K562 (cell line): ENCODE results near the gene RASSF3. TPM values are rescaled to one million over a fixed set of nuclear protein-coding genes. Genes with fewer than 3 reads are reported as not detected.

ENCODE experiments used
- BRD4 ChIP-seq: fragments of 200-600 bp; sonication (generic); IDR thresholded peaks from 2 replicates; pipeline ENCODE4 v1.6.1; 2017; ENCODE audit warnings: inconsistent platforms
- CBX3 ChIP-seq, 2 experiments: IDR thresholded peaks; 1 replicate in 1 of 2; 2 replicates in 1 of 2; pipeline ENCODE4 v1.6.1; 2012; ENCODE audit warnings: inconsistent platforms in 2 of 2, low read length in 2 of 2, borderline replicate concordance in 1 of 2, control low read depth in 1 of 2
- FOXA1 ChIP-seq: fragments of 450-650 bp; IDR thresholded peaks from 2 replicates; pipeline ENCODE4 v1.6.1; 2016; ENCODE audit warnings: mild to moderate bottlenecking, borderline replicate concordance
- FOXJ3 ChIP-seq: sonication (generic); formaldehyde crosslinking; IDR thresholded peaks from 2 replicates; pipeline ENCODE4 v1.4.0; 2020; ENCODE audit warnings: mild to moderate bottlenecking, missing genetic modification reagents
- HEY1 ChIP-seq: fragments of 250-450 bp; sonication (Bioruptor Pico); IDR thresholded peaks from 2 replicates; pipeline ENCODE4 v1.5.0; 2020; ENCODE audit warnings: mild to moderate bottlenecking, moderate library complexity, borderline replicate concordance
- HMG20B ChIP-seq: fragments of 250-450 bp; sonication (Bioruptor Pico); IDR thresholded peaks from 2 replicates; pipeline ENCODE4 v1.5.0; 2021; ENCODE audit warnings: mild to moderate bottlenecking
- KDM1A ChIP-seq, 2 experiments: fragments of 450-650 bp; IDR thresholded peaks; 2 replicates each; pipeline ENCODE4 v1.6.1; 2016; ENCODE audit warnings: mild to moderate bottlenecking in 2 of 2
- POLR2H ChIP-seq: IDR thresholded peaks from 2 replicates; pipeline ENCODE4 v1.6.1; 2016; ENCODE audit warnings: missing genetic modification characterization, low read depth, mild to moderate bottlenecking, control low read depth, missing compliant biosample characterization, moderate library complexity
- POLR3G ChIP-seq: IDR thresholded peaks from 2 replicates; pipeline ENCODE4 v1.6.1; 2011; ENCODE audit not compliant: insufficient read length, insufficient replicate concordance; ENCODE audit errors: extremely low read depth
- RAD21 ChIP-seq, 2 experiments: fragments of 250-450 bp in 1 of 2; fragments of 450-650 bp in 1 of 2; sonication (Bioruptor Pico) in 1 of 2; formaldehyde crosslinking in 1 of 2; IDR thresholded peaks in 1 of 2; conservative IDR thresholded peaks in 1 of 2; 2 replicates each; pipeline versions ENCODE4 v1.4.0 to v1.8.0; 2020 to 2022; ENCODE audit warnings: mild to moderate bottlenecking in 2 of 2, moderate library complexity in 1 of 2
- RAD51 ChIP-seq: fragments of 450-650 bp; IDR thresholded peaks from 2 replicates; pipeline ENCODE4 v1.7.1; 2016; ENCODE audit warnings: low read depth, mild to moderate bottlenecking, borderline replicate concordance
- RB1 ChIP-seq: fragments of 450-650 bp; IDR thresholded peaks from 2 replicates; pipeline ENCODE4 v1.6.1; 2017; ENCODE audit warnings: low read depth, mild to moderate bottlenecking
- SPI1 ChIP-seq: IDR thresholded peaks from 2 replicates; pipeline ENCODE4 v1.6.1; 2011; ENCODE audit warnings: low read depth, low read length, control low read depth, borderline replicate concordance
- ZBTB1 ChIP-seq: sonication (generic); formaldehyde crosslinking; IDR thresholded peaks from 2 replicates; pipeline ENCODE4 v1.8.1; 2023; ENCODE audit warnings: missing genetic modification reagents, low read depth, mild to moderate bottlenecking, borderline replicate concordance
- ZFP36 ChIP-seq: fragments of 150-350 bp; IDR thresholded peaks from 2 replicates; pipeline ENCODE4 v1.6.1; 2018; ENCODE audit warnings: low read length, low read depth; ENCODE audit not compliant: partially characterized antibody
- ZKSCAN3 ChIP-seq: fragments of 250-450 bp; sonication (Bioruptor Pico); IDR thresholded peaks from 2 replicates; pipeline ENCODE4 v1.4.0; 2020
- ZNF263 ChIP-seq: sonication (generic); formaldehyde crosslinking; IDR thresholded peaks from 2 replicates; pipeline ENCODE4 v1.8.0; 2022; ENCODE audit warnings: mild to moderate bottlenecking, missing genetic modification reagents, borderline replicate concordance
- polyA plus RNA-seq, 8 experiments: library from polyadenylated mRNA; depleted of rRNA in 4 of 8; stranded (reverse) in 5 of 8; unstranded in 3 of 8; fragments of >200 nt; fragmentation: Nextera tagmentation in 2 of 8; fragmentation: Illumina TruSeq in 1 of 8; extraction: Ambion mirVana in 2 of 8; extraction: Trizol in 1 of 8; gene quantifications; 2 replicates each; pipeline versions ENCODE4 v1.2.1 to v1.2.3, GENCODE V29; 2011 to 2014; ENCODE audit warnings: inconsistent platforms in 1 of 8, missing spikeins in 1 of 8
- total RNA-seq, 7 experiments: library from RNA; depleted of rRNA in 6 of 7; stranded (reverse); fragments of >200 nt in 6 of 7; fragmentation: Illumina TruSeq in 2 of 7; extraction: Trizol in 2 of 7; gene quantifications; 2 replicates each; pipeline versions ENCODE4 v1.2.1 to v1.2.3, GENCODE V29; 2011 to 2021; ENCODE audit warnings: low replicate concordance in 1 of 7
- TF ChIP-seq, protein P1 (sequence below): fragments of 450-650 bp; IDR thresholded peaks from 2 replicates; pipeline ENCODE4 v1.6.1; 2017; ENCODE audit warnings: antibody characterized with exemption, mild to moderate bottlenecking
- TF ChIP-seq, protein P2 (sequence below): IDR thresholded peaks from 2 replicates; pipeline ENCODE4 v1.6.1; 2011; ENCODE audit not compliant: insufficient read length; ENCODE audit errors: extremely low read depth
- TF ChIP-seq, protein P3 (sequence below), 2 experiments: fragments of 450-650 bp in 1 of 2; sonication (generic) in 1 of 2; formaldehyde crosslinking; conservative IDR thresholded peaks; 2 replicates each; pipeline versions ENCODE4 v1.4.0 to v1.8.1; 2020 to 2022; ENCODE audit warnings: mild to moderate bottlenecking in 1 of 2, missing genetic modification reagents in 1 of 2
- TF ChIP-seq, protein P4 (sequence below): IDR thresholded peaks from 2 replicates; pipeline ENCODE4 v1.6.1; 2011; ENCODE audit warnings: borderline replicate concordance, low read depth, mild to moderate bottlenecking, moderate library complexity, low read length; ENCODE audit not compliant: insufficient read depth, poor library complexity, severe bottlenecking

The RASSF3 gene
- total and polyA plus RNA-seq, 9 of the 15 experiments (the other 6 are each of a cell fraction or from before 2014, with no cell fraction given), result 3.7 to 39.2 (median 20.2) TPM

DNA sequence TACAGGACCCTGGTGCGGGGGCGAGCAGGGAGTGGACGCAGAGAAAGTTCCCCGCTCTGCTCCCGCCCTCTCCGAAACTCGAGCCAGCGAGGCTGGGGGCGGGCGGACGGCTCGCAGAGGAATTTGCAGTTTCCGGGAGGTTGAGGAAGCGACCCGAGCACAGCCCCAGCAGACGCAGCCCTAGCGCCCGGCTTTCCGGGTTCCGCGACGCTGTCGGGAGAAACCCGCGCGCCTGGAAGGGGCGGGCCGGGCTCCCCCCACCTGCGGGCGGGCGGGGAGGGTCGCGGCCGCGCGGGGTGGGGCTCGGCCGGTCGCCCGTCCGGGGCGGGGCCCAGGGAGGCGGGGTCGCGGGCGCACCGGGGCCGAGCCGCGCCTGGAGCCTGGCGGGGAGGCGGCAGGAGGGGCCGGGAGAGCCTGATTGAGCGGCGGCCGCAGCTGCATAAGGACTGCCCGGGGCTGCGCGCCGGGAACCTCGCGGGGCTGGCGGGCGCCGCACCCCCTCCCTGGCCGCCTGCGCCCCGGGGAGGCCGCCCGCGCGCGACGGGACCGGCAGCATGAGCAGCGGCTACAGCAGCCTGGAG lies at the start of gene RASSF3 (continued):
- TF ChIP-seq, protein P1, sequence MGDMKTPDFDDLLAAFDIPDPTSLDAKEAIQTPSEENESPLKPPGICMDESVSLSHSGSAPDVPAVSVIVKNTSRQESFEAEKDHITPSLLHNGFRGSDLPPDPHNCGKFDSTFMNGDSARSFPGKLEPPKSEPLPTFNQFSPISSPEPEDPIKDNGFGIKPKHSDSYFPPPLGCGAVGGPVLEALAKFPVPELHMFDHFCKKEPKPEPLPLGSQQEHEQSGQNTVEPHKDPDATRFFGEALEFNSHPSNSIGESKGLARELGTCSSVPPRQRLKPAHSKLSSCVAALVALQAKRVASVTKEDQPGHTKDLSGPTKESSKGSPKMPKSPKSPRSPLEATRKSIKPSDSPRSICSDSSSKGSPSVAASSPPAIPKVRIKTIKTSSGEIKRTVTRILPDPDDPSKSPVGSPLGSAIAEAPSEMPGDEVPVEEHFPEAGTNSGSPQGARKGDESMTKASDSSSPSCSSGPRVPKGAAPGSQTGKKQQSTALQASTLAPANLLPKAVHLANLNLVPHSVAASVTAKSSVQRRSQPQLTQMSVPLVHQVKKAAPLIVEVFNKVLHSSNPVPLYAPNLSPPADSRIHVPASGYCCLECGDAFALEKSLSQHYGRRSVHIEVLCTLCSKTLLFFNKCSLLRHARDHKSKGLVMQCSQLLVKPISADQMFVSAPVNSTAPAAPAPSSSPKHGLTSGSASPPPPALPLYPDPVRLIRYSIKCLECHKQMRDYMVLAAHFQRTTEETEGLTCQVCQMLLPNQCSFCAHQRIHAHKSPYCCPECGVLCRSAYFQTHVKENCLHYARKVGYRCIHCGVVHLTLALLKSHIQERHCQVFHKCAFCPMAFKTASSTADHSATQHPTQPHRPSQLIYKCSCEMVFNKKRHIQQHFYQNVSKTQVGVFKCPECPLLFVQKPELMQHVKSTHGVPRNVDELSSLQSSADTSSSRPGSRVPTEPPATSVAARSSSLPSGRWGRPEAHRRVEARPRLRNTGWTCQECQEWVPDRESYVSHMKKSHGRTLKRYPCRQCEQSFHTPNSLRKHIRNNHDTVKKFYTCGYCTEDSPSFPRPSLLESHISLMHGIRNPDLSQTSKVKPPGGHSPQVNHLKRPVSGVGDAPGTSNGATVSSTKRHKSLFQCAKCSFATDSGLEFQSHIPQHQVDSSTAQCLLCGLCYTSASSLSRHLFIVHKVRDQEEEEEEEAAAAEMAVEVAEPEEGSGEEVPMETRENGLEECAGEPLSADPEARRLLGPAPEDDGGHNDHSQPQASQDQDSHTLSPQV, result no peak
- TF ChIP-seq FOXA1 (no peak), POLR2H (tag) (no peak), ZNF263 (CRISPR knock-in tag) (0 out of 2 replicates have a peak, but pooled peaks have one; percentile 20), RB1 (peak; percentile 53), POLR3G (no peak), HEY1 (no peak), FOXJ3 (CRISPR knock-in tag) (no peak), CBX3 (IDR thresholded peaks at IDR 0.05; ENCODE audit: borderline replicate concordance in 1 of 2, low read length in 2 of 2) (no peak), RAD51 (no peak), RAD21 (CRISPR knock-in tag; conservative IDR thresholded peaks at IDR 0.05 in 1 of 2, IDR thresholded peaks at IDR 0.05 in 1 of 2) (no peak), HMG20B (CRISPR knock-in tag) (no peak), ZFP36 (no peak), ZKSCAN3 (CRISPR knock-in tag) (no peak), BRD4 (no peak), ZBTB1 (CRISPR knock-in tag) (0 out of 2 replicates have a peak, but pooled peaks have one; percentile 10), SPI1 (no peak), KDM1A (IDR thresholded peaks at IDR 0.05) (no peak)
- TF ChIP-seq, protein P2, sequence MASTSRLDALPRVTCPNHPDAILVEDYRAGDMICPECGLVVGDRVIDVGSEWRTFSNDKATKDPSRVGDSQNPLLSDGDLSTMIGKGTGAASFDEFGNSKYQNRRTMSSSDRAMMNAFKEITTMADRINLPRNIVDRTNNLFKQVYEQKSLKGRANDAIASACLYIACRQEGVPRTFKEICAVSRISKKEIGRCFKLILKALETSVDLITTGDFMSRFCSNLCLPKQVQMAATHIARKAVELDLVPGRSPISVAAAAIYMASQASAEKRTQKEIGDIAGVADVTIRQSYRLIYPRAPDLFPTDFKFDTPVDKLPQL, result no peak
- TF ChIP-seq, protein P3, sequence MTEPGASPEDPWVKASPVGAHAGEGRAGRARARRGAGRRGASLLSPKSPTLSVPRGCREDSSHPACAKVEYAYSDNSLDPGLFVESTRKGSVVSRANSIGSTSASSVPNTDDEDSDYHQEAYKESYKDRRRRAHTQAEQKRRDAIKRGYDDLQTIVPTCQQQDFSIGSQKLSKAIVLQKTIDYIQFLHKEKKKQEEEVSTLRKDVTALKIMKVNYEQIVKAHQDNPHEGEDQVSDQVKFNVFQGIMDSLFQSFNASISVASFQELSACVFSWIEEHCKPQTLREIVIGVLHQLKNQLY (CRISPR knock-in tag; conservative IDR thresholded peaks at IDR 0.05), result no peak
- TF ChIP-seq, protein P4, sequence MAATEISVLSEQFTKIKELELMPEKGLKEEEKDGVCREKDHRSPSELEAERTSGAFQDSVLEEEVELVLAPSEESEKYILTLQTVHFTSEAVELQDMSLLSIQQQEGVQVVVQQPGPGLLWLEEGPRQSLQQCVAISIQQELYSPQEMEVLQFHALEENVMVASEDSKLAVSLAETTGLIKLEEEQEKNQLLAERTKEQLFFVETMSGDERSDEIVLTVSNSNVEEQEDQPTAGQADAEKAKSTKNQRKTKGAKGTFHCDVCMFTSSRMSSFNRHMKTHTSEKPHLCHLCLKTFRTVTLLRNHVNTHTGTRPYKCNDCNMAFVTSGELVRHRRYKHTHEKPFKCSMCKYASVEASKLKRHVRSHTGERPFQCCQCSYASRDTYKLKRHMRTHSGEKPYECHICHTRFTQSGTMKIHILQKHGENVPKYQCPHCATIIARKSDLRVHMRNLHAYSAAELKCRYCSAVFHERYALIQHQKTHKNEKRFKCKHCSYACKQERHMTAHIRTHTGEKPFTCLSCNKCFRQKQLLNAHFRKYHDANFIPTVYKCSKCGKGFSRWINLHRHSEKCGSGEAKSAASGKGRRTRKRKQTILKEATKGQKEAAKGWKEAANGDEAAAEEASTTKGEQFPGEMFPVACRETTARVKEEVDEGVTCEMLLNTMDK, result no peak
